Neural cell (in vitro differentiated cells): ENCODE measurements around the gene BCL2A1.

Experiments
- CTCF ChIP-seq: fragments of 450-650 bp; IDR thresholded peaks from 2 replicates; pipeline ENCODE4 v1.5.1; 2014; ENCODE audit warnings: antibody characterized with exemption, mild to moderate bottlenecking, moderate library complexity; ENCODE audit not compliant: poor library complexity, severe bottlenecking
- EZH2 ChIP-seq: fragments of 200-600, 300-800 bp; shearing (Covaris generic), sonication (generic); IDR thresholded peaks from 2 replicates; pipeline ENCODE4 v1.6.1; 2014; ENCODE audit warnings: antibody characterized with exemption, low read length, borderline replicate concordance, mild to moderate bottlenecking; ENCODE audit not compliant: insufficient read depth, poor library complexity, severe bottlenecking
- RAD21 ChIP-seq: fragments of 450-650 bp; conservative IDR thresholded peaks from 2 replicates; pipeline ENCODE4 v1.6.1; 2014; ENCODE audit warnings: antibody characterized with exemption, mild to moderate bottlenecking, moderate library complexity
- SMC3 ChIP-seq: fragments of 450-650 bp; conservative IDR thresholded peaks from 2 replicates; pipeline ENCODE4 v1.6.1; 2014; ENCODE audit warnings: antibody characterized with exemption, mild to moderate bottlenecking, moderate library complexity; ENCODE audit not compliant: poor library complexity
- TAF1 ChIP-seq: IDR thresholded peaks from 2 replicates; pipeline ENCODE4 v1.6.1; 2012; ENCODE audit warnings: low read depth

- no peak for TF ChIP-seq CTCF
- TF ChIP-seq SMC3, result no peak
- no peak for TF ChIP-seq EZH2
- TF ChIP-seq TAF1, result no peak
- TF ChIP-seq RAD21, result no peak
Observed at GRCh38 chr15:79957741-79958140, 13.3 kb downstream of the BCL2A1 start.
